GM10266 (cell line): Measurements from ENCODE around the gene USP5.
"Not testable (repeated sequence)": the region's sequence is repeated elsewhere in the genome, so short reads cannot be mapped to it uniquely, and the experiment has no call there.

Experiments used
- DNase-seq: peaks from one replicate; pipeline ENCODE4 v3.0.0; 2012; ENCODE audit errors: extremely low spot score
- CTCF ChIP-seq: IDR thresholded peaks from 2 replicates; pipeline ENCODE4 v1.5.1; 2012; ENCODE audit warnings: mild to moderate bottlenecking, low read depth; ENCODE audit not compliant: control insufficient read depth, insufficient read depth; ENCODE audit errors: missing control alignments

USP5 gene

GRCh38 chr12:6860942-6861341, 9.0 kb downstream of the USP5 start:
- no peak for DNase-seq
- TF ChIP-seq CTCF: no peak

- DNase-seq: no peak
- TF ChIP-seq CTCF: no peak
Measured at GRCh38 chr12:6861391-6861790, 9.4 kb downstream of the USP5 start.

GRCh38 chr12:6863033-6863432, 11.1 kb downstream of the USP5 start:
- no peak for TF ChIP-seq CTCF
- DNase-seq: no peak

- no peak for TF ChIP-seq CTCF
- DNase-seq: no peak
Measured at GRCh38 chr12:6863586-6864321, 11.8 kb downstream of the USP5 start.

GRCh38 chr12:6865307-6865706, 13.4 kb downstream of the USP5 start:
- not testable (repeated sequence) for DNase-seq

- TF ChIP-seq CTCF: no peak
- no peak for DNase-seq
Measured at GRCh38 chr12:6866163-6866919, 14.4 kb downstream of the USP5 start.

- TF ChIP-seq CTCF: no peak
Measured at GRCh38 chr12:6866920-6867412, 15.0 kb downstream of the USP5 start.

More at GRCh38 chr12:6866920-6867412, 15.0 kb downstream of the USP5 start:
- no peak for DNase-seq
